GM18951 (cell line): ENCODE measurements around the gene GRK3.
"Not testable (repeated sequence)": the region's sequence is repeated elsewhere in the genome, so short reads cannot be mapped to it uniquely, and the experiment has no call there.

Experiments
- POLR2A ChIP-seq: IDR thresholded peaks from 4 replicates; pipeline ENCODE4 v1.6.1; 2011; ENCODE audit warnings: mild to moderate bottlenecking; ENCODE audit not compliant: insufficient read length, insufficient read depth; ENCODE audit errors: extremely low read depth
- in situ Hi-C: fragments of 300-500 bp; cut with MboI; formaldehyde crosslinking; loops from one replicate; pipeline ENCODE4 v1.12.0; 2022; ENCODE audit warnings: low sequenced_read_pairs, mixed read lengths, inconsistent platforms; ENCODE audit not compliant: unreplicated experiment

Gene GRK3

DNA sequence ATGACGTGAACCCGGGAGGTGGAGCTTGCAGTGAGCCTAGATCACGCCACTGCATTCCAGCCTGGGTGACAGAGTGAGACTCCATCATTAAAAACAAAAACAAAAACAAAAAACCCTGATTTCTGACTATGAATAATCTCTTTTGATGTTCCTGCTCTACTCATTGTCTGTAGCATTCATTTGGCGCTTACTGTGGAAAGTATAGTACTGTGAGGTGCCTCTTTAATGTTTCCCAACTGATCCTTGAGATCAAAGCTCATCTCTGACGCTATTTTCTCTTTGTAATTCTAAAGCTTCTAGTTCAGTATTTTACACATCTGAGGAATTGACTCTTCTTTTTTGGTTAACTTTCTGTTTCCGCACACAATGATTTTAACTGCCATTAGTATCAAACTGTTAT, 60.0 kb downstream of the GRK3 start:
- in situ Hi-C loops = no loop called here
- no peak for TF ChIP-seq POLR2A

DNA sequence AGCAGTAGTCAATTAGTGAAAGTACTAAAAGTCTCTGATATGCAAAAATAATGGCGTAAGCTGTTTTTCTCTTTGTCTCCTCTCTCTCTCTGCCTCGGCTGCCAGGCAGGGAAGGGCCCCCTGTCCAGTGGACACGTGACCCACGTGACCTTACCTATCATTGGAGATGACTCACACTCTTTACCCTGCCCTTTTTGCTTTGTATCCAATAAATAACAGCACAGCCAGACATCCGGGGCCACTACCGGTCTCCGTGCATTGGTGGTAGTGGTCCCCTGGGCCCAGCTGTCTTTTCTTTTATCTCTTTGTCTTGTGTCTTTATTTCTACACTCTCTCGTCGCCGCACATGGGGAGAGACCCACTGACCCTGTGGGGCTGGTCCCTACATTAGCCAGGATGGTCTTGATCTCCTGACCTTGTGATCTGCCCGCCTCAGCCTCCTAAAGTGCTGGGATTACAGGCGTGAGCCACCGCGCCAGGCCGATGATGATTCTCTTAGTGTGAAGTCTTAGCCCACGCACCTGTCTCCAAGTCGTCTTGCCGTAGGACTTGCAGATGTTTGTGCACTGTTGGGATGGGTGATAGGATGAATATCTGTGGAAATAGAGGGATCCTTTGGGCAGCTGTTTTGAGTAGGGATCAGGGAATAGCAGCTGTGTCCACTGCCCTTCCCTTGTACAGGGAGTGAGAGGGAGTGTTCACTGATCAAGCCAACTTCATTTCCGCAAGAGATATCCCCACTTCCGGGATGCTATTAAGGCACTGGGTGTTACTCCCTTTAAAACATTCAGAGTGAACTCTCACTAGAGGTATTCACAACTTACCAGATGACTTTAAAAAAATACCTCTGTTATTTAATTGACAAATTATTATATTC, 61.5 kb downstream of the GRK3 start:
- in situ Hi-C loops = not testable (repeated sequence)

DNA sequence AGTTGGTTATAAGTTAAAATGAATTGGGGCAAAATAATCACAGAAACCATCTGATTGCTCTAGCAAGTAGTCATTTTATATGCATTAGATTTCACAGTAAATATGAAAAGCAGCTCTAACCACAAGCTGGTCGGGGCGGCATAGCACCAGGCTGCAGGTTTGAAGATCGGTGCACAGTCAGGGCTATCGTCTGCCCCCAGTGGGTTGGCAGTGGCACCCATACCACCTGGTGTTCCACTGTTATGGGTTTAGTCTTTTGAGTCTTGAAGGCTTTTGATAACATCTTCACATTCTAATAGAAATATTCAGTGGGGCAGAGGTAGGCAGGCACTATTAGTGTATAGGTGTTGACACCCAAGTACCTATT, 62.1 kb downstream of the GRK3 start:
- no peak for TF ChIP-seq POLR2A
- in situ Hi-C loops = no loop called here

DNA sequence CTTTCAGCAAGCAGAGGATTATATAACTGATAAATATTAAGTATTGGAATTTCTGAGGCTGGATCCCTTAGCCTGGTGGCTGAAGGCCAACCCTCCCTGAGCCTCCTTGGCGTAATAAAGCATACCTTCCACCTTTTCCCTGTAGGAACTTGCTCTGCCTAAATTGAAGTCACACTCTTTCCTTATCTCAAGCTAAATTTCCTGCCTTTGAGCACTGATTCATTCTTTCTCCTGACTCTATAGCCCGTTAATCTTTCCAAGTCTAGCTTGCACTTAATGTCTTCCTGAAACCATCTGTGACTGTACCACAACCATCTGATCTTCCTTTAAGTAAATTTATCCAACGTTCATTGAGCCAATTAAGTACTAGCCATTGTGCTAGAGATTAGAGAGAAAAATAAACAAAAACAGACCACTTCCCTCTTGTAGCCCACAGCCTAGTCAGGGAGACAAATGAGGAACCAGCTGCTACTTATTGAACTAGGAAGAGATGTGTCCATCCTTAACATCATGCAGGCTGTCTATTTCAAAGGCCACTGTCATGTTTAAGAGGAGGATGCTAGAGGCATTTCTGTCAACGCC, 62.9 kb downstream of the GRK3 start:
- in situ Hi-C loops = no loop called here
- no peak for TF ChIP-seq POLR2A

DNA sequence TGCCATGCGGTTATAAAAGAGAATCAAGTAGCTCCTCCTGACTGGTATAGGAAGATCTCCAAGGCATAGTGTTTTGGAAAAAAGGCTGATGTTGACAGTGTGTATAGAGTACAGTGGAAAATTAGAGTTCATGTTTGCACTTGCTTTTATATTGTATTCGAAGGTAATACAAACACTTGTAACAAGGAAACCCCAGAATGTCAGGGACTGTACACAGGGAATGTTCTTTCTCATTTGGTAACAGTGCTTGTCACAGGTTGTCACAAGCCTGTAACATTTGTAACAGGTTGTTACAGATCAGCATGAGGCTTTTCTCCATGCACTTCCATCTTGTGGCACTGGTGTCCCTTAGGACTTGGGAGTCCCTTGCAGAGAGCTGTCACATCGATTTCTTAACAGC, 64.0 kb downstream of the GRK3 start:
- in situ Hi-C loops = no loop called here
- no peak for TF ChIP-seq POLR2A

DNA sequence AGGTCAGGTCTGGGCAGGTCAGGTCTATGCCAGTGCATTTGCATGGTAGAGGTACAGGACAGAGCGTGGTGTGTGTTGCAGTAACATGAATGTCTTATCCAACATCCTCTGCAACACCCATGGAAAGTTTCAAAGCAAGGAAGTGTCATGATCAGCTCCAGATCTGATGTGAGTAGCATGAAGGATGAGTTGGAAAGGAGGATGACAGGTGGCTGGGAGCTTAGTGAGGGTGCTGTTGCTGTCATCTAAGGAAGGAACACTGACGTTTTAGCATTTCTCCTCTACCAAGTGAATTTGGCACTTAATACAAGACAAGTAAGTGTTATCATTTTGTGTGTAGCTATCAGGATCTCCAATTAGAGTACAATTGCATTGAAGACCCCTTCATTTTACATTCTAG, 65.1 kb downstream of the GRK3 start:
- no peak for TF ChIP-seq POLR2A
- in situ Hi-C loops = no loop called here

DNA sequence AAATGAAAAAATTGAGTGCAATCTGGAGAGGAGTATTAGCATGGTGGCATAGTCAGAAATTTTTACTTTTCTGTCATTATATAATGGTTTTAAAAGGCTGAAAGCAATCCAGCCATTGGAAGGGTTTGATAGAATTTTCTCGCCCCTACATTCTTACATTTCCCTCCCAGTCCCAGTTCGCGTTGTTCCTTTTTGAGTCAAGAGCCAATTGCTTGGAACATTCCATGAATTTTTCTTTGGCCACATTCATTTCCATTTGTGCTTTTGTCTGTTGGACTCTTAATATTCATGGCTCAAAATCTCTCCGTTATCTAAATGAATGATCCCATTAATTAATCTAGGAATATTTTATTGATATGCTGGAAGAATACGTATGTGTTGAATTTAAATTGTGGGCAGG, 66.0 kb downstream of the GRK3 start:
- in situ Hi-C loops = no loop called here
- TF ChIP-seq POLR2A = no peak

DNA sequence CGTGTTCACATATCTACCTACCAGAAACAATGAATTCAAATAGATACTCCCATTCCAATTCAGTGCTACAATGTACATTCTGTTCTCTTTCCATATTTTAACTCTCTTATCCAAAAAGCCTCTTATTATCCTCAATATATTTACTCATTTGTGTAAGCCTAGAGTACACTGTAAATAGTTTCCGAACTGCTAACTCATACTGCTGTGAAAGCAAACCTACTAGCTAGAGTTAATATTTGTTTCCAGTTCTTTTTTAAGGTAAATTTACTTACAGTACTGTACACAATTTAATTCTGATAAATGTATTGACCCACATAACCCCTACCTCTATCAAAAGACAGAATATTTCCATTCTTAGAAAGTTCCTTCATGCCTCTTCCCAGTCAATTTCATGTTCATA, 71.8 kb downstream of the GRK3 start:
- no peak for TF ChIP-seq POLR2A
- in situ Hi-C loops = no loop called here

DNA sequence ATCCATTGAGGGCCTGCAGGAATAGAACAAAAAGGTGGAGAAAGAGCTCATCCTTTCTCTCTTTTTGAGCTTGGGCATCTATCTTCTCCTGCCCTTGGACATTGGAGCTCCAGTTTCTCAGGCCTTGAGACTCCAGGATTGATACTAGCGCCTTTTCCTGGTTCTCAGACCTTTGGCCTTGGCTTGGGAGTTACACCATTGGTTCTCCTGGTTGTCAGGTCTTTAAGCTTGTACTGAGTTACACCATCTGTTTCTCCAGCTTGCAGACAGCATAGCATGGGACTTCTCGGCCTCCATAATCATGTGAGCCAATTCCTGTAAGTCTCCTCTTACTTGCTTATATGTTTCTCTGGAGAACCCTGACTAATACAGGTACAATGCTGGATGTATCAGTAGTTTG, 72.6 kb downstream of the GRK3 start:
- no peak for TF ChIP-seq POLR2A

DNA sequence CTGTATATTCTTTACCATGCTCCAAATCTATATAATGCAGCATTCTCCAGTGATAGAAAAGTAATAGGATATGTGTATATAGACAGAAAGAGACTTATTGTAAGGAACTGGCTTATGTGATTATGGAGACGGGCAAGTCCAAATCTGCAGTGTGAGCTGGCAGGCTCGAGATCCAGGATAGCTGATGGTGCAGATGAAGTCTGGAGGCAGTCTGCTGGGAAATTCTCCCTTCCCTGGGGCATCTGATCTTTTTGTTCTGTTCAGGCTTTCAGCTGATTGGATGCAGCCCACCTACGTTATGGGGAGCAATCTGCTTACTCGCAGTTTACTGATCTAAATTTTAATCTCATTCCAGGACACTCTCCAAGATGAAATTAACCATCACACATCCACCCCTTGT, 73.2 kb downstream of the GRK3 start:
- in situ Hi-C loops = no loop called here
- TF ChIP-seq POLR2A = no peak

More for the DNA sequence above, 72.6 kb downstream of the GRK3 start:
- in situ Hi-C loops = no loop called here

DNA sequence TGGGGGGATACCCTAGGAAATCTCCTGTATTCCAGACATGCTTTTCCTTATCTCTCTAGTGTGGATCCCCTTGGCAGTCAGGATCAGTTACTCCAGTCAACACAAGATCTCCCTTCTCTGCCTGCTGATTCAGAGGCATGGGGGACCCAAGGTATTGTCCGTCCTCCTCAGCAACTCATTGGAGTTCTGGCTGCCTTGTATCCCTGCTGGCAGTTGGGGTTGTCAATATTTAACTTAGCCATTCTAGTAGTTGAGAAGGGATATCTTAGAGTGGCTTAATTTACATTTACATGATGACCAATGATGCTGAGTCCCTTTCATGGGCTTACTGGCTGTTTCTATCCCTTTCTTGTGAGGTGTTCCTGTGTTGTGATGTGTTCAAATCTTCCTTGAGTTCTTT, 74.2 kb downstream of the GRK3 start:
- in situ Hi-C loops = no loop called here

DNA sequence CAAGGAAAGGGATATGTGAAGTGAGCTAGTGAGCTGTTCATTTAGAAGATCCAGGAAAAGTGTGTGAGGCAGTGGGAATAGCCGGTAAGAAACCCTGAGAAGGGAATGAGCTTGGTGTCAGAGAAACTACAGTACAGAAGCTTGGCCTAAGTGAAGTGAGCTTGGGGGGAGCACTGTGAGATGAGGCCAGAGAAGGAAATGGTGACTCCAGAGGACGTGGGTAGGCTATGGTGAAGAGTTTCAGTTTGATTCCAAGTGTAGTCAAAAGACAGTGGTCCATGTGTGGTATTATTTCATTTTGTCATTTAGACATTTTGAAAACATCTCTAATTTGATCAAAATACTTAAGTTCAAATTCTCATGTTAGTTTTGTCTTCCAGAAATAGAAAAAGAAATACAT, 77.2 kb downstream of the GRK3 start:
- no peak for TF ChIP-seq POLR2A

More for the DNA sequence above, 74.2 kb downstream of the GRK3 start:
- no peak for TF ChIP-seq POLR2A

DNA sequence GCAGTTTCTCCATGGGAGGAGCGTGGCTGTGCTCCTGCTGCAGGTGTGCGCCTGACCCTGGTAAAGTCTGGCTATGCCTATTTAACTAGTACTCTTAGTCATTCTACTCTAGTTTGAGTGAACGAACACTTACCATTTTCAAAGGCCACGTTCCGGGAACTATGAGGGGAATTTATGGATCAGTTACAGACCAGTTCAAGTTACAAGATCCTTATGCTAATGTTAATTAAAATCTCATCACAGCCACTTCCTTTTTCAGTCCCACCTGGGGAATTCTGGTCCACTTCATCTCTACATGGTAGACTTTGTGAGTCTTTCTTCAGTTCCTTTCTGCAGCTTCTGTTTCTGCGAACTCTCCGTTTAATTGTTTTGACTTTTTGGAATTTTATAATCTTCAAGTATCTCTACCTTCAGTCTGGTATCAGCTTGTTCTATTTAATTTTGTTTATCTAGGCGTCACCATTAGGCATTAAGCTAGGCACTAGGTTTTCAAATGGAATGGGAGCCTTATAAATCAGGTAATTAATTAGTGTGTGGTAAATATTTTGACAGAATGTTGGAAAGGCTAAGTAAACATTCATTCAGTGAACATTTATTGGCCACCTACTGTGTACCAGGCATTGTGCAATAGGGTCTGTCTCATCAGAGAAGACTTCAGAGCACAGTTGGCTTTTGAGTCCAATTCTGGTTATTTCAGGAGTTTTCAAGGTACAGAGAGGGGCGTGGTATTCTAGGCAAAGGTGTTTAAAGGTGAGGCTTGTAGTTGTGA, 78.9 kb downstream of the GRK3 start:
- in situ Hi-C loops = no loop called here
- TF ChIP-seq POLR2A = no peak

More for the DNA sequence above, 77.2 kb downstream of the GRK3 start:
- in situ Hi-C loops = no loop called here

DNA sequence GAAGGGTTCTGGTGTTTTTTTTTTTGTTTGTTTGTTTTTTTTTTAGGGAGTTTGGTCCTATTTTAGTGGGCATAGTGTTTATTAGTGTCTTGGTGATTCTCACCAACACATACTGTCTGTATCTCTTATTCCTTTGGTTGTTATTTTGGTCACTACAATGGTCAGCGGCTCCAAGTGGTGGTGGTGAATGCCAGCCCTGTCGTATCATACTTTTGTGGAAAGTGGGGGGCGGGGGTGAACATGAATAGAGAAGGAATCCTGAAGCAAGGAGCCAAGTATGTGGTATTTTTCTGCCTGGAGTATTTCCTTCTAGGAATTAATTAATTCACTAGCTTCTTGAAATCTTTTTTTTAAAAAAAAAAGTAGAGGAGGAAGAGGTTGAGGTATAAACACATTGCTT, 79.6 kb downstream of the GRK3 start:
- in situ Hi-C loops = no loop called here
- TF ChIP-seq POLR2A = no peak

DNA sequence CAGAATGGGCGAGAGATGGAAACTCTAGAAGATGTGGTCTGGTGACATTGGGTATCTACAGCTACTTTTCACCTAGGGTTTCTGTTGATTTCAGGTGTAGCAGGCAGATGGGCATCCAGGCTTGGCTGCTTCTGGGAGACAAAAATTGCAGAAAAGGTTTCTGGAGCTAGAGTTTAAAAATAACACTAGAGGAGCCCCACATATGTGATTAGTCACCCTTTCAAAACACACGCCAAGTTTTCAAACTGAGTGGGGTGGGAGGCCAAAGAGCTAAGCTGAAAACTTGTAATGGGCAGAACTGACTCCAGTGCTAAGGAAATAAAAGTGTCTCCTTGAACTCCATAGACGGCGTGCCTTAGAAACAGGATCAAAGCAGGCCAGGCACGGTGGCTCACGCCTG, 80.8 kb downstream of the GRK3 start:
- in situ Hi-C loops = no loop called here

More for the DNA sequence above, 80.8 kb downstream of the GRK3 start:
- TF ChIP-seq POLR2A = no peak
